Lower lobe of right lung (tissue), 2 donors: ENCODE results near the gene YPEL1. TPM values are rescaled to one million over a fixed set of nuclear protein-coding genes. Genes with fewer than 3 reads are reported as not detected.

ENCODE experiments used
- ATAC-seq, 2 donors: fragments of 200-7000 bp; cut with Tn5 transposase; one replicate each; pipeline ENCODE4 v1.9.1; 2020 to 2022; ENCODE audit warnings: mild to moderate bottlenecking in 2 of 2, moderate library complexity in 2 of 2
- DNase-seq: peaks from one replicate; pipeline ENCODE4 v3.0.0-alpha.2; 2020
- H3K27ac ChIP-seq: fragments of 200-600 bp; one replicate; pipeline ENCODE4 v1.8.0; 2022
- H3K27me3 ChIP-seq: fragments of 200-600 bp; one replicate; pipeline ENCODE4 v1.8.0; 2022; ENCODE audit warnings: low read depth
- H3K36me3 ChIP-seq: fragments of 200-600 bp; one replicate; pipeline ENCODE4 v1.8.0; 2022; ENCODE audit warnings: mild to moderate bottlenecking
- H3K4me1 ChIP-seq: fragments of 200-600 bp; one replicate; pipeline ENCODE4 v1.8.0; 2022
- H3K4me3 ChIP-seq: fragments of 200-600 bp; one replicate; pipeline ENCODE4 v1.8.0; 2022; ENCODE audit warnings: mild to moderate bottlenecking
- H3K9me3 ChIP-seq: fragments of 200-600 bp; one replicate; pipeline ENCODE4 v1.8.0; 2022
- intact Hi-C: fragments of 100-400 bp; cut with DNase I; formaldehyde crosslinking; loops from one replicate; pipeline ENCODE4 v1.11.0; 2022
- total RNA-seq: library from RNA; stranded (reverse); fragmentation: NEBNext Ultra II Directional; extraction: Animal tissue kit (Norgen Biotek cat#: 25700); gene quantifications from one replicate; pipeline ENCODE4 v1.2.1, GENCODE V29; 2021
- TF ChIP-seq, protein P1 (sequence below): fragments of 200-600 bp; IDR thresholded peaks from one replicate; pipeline ENCODE4 v1.8.0; 2022; ENCODE audit warnings: antibody characterized with exemption, mild to moderate bottlenecking
- donor health status: DM: no; HTN: yes; CAD: no; lungs with severe emphysema.

The YPEL1 gene
- total RNA-seq, 1 donor from 2014 or later = 7.6 TPM

DNA sequence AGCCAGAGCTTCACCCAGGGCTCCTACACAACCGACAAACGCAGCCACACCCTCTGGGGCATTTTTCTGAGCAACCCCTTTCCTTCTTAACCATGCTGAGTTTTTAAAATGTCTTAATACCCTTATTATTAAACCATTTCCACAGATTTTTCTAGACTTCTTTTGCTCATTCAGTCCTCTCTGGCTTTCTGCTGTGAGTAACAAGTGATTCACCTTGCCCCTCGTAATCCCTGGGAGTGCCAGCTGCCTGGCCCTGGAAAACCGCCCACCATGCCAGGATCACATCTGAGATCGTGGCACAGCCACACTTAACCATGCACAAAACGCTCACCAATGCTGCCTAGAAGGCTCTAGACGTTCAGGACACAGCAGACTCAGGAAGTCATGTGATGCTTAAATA, 25.4 kb downstream of the YPEL1 start:
- Histone ChIP-seq H3K27ac (no peak overlapping the region), H3K9me3 (no peaks in the 10 kb centered on the region), H3K27me3 (no peaks in the 10 kb centered on the region), H3K4me3 (no peak overlapping the region), H3K4me1 (peaks cover 18% of the 10 kb centered on the region), H3K36me3 (peaks cover 7% of the 10 kb centered on the region)
- no peak for ATAC-seq
- TF ChIP-seq, protein P1, sequence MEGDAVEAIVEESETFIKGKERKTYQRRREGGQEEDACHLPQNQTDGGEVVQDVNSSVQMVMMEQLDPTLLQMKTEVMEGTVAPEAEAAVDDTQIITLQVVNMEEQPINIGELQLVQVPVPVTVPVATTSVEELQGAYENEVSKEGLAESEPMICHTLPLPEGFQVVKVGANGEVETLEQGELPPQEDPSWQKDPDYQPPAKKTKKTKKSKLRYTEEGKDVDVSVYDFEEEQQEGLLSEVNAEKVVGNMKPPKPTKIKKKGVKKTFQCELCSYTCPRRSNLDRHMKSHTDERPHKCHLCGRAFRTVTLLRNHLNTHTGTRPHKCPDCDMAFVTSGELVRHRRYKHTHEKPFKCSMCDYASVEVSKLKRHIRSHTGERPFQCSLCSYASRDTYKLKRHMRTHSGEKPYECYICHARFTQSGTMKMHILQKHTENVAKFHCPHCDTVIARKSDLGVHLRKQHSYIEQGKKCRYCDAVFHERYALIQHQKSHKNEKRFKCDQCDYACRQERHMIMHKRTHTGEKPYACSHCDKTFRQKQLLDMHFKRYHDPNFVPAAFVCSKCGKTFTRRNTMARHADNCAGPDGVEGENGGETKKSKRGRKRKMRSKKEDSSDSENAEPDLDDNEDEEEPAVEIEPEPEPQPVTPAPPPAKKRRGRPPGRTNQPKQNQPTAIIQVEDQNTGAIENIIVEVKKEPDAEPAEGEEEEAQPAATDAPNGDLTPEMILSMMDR = no peak
- intact Hi-C loops = loop anchor here (10.0 kb wide), 1 partner anchor 225 kb away; no protein-coding TSS in a partner anchor
- no peak for DNase-seq

DNA sequence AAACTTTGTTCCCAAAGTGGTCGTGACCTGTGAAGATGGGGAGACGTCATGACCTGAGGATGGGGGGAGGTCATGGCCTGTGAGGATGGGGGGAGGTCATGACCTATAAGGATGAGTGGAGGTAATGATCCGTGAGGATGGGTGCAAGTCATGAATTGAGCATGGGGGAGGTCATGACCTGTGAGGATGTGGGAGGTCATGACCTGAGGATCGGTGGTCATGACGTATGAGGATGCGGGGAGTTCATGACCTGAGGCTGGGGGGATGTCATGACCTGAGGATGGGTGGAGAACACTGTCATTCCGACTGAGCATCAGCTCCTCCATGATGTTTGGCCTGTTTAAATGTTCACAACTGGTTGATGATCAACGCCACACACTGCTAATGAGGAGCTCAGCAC, 25.9 kb downstream of the YPEL1 start:
- TF ChIP-seq, protein P1 = no peak
- DNase-seq (no peak), ATAC-seq (no peak)
- intact Hi-C loops = loop anchor here (10.0 kb wide), 1 partner anchor 225 kb away; no protein-coding TSS in a partner anchor
- no peak overlapping the region for H3K4me3 ChIP-seq
- H3K36me3 ChIP-seq = peaks cover 7% of the 10 kb centered on the region
- peaks cover 18% of the 10 kb centered on the region for H3K4me1 ChIP-seq
- H3K9me3 ChIP-seq = no peaks in the 10 kb centered on the region
- no peak overlapping the region for H3K27ac ChIP-seq
- no peaks in the 10 kb centered on the region for H3K27me3 ChIP-seq

DNA sequence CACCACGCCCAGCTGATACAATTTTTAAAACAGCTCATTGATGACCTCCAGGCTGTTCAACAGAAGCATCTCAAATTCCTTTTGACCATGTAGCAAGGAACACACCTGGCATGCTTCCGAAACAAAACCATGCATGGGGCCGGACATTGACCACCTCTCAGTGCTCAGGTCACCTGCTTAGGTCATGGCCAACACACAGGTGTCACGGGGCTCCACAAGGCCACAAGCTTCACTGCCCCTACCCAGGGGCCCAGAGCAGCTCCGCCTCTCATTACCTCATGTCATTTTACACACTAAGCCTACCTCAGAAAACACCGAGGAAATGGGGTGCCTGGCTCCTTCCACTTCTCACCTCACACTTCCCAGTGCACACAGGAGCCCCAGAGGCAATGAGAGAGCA, 26.6 kb downstream of the YPEL1 start:
- H3K27ac ChIP-seq = no peak overlapping the region
- peaks cover 18% of the 10 kb centered on the region for H3K4me1 ChIP-seq
- H3K9me3 ChIP-seq = no peaks in the 10 kb centered on the region
- H3K4me3 ChIP-seq = no peak overlapping the region
- no peak for DNase-seq
- intact Hi-C loops = no loop called here
- H3K36me3 ChIP-seq = peaks cover 7% of the 10 kb centered on the region
- ATAC-seq = no peak
- TF ChIP-seq, protein P1 = no peak
- no peaks in the 10 kb centered on the region for H3K27me3 ChIP-seq

DNA sequence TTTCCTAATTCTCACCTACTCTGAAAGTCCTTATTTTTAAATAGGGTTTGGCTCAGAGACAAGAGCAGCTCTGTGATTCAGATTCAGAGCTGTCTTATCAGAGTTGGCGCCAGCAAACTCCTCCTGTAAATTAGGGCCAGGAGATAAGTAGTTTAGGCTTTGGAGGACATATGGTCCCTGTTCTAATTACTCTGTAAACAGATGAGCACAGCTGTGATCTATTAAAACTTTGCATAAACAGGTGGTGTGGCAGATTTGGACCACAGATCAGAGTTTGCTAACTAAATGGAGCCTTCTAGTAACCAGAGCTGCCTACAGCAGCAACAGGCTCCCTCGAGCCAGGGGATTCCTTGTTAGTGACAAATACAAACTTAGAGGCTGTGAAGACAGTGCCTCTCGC, 27.9 kb downstream of the YPEL1 start:
- ATAC-seq (no peak), DNase-seq (no peak)
- Histone ChIP-seq H3K4me1 (peaks cover 9% of the 10 kb centered on the region), H3K4me3 (no peak overlapping the region), H3K36me3 (peaks cover 14% of the 10 kb centered on the region), H3K27me3 (no peaks in the 10 kb centered on the region), H3K9me3 (no peaks in the 10 kb centered on the region), H3K27ac (no peak overlapping the region)
- intact Hi-C loops = no loop called here
- TF ChIP-seq, protein P1 = no peak

DNA sequence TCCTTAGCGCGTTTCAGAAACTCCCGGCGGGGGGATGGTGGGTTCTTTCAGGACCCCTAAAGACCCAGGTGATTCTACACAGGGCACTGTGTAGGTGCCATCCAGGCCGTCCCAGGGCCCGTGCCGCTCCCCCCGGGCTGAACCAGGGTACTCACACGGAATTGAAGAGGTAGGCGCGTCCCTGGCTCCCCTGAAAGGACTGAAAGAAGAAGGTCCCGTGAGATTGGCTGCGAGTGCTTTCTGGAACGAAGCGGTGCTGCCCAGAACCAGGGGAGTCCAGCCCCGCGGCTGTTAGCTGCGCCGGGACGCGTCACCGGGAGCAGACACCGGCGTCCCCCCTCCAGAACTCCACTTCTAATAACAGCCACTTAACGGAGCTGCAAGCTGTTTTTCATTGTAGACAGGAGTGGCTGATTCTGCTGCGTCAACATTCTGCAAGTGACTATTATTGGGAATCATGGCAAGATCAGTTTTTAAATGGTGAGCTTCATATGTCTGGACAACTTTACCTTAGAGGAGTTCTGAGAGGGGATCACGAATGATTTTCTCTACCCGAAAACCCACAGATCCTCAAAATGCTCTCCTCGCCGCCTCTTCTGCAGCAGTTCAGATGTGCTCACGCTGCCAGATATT, 31.8 kb downstream of the YPEL1 start:
- Histone ChIP-seq H3K36me3 (peaks cover 37% of the 10 kb centered on the region), H3K4me1 (peaks cover 13% of the 10 kb centered on the region), H3K4me3 (no peak overlapping the region), H3K27me3 (no peaks in the 10 kb centered on the region), H3K27ac (no peak overlapping the region), H3K9me3 (no peaks in the 10 kb centered on the region)
- DNase-seq = no peak
- TF ChIP-seq, protein P1 = no peak
- intact Hi-C loops = no loop called here
- peak; percentile 19 to 24 for ATAC-seq
